Tibial nerve (tissue), 3 donors: ENCODE measurements around the gene ZNF514.

Experiments used
- CTCF ChIP-seq, 5 experiments: fragments of 200-600 bp in 3 of 5; fragments of 450-650 bp in 2 of 5; sonication (generic) in 3 of 5; IDR thresholded peaks; one replicate each; pipeline ENCODE4 v1.5.1; 2016 to 2019; ENCODE audit warnings: antibody characterized with exemption in 5 of 5, mild to moderate bottlenecking in 3 of 5, moderate library complexity in 2 of 5
- POLR2A ChIP-seq, 2 donors: fragments of 450-650 bp; IDR thresholded peaks; one replicate each; pipeline ENCODE4 v1.6.1; 2017; ENCODE audit warnings: antibody characterized with exemption in 2 of 2, mild to moderate bottlenecking in 2 of 2, moderate library complexity in 2 of 2

- TF ChIP-seq CTCF (IDR thresholded peaks at IDR 0.05), result no peak
- TF ChIP-seq POLR2A (IDR thresholded peaks at IDR 0.05), result no peak
Measured at GRCh38 chr2:95138702-95139101, 20.9 kb downstream of the ZNF514 start.
